HL-60/S4 treated with retinoic acid at 250 ng/mL for 4 days and 3 days (cell line): ENCODE measurements around the gene SERINC2.
"Not testable (repeated sequence)": the region's sequence is repeated elsewhere in the genome, so short reads cannot be mapped to it uniquely, and the experiment has no call there.

Source experiments
- in situ Hi-C: fragments of 300-500 bp; cut with MboI; formaldehyde crosslinking; loops from 2 replicates; pipeline ENCODE4 v1.7.0; 2022; ENCODE audit warnings: low sequenced_read_pairs

SERINC2 gene

GRCh38 chr1:31382379-31382989 lies 30.5 kb upstream of the SERINC2 start:
- in situ Hi-C loops, result no loop called here

GRCh38 chr1:31383967-31384366 lies 29.0 kb upstream of the SERINC2 start:
- in situ Hi-C loops, result no loop called here

- in situ Hi-C loops, result not testable (repeated sequence)
Observed at GRCh38 chr1:31386576-31387243, 26.3 kb upstream of the SERINC2 start.

- in situ Hi-C loops, result no loop called here
Observed at GRCh38 chr1:31387612-31388011, 25.4 kb upstream of the SERINC2 start.

- in situ Hi-C loops, result loop anchor here (10.0 kb wide), 1 partner anchor 165 kb away; no protein-coding TSS in a partner anchor
Observed at GRCh38 chr1:31389616-31390015, 23.4 kb upstream of the SERINC2 start.

GRCh38 chr1:31390071-31390470 lies 22.9 kb upstream of the SERINC2 start:
- in situ Hi-C loops, result loop anchor here (10.0 kb wide), 1 partner anchor 165 kb away; no protein-coding TSS in a partner anchor

- in situ Hi-C loops, result loop anchor here (10.0 kb wide), 1 partner anchor 161 kb away; no protein-coding TSS in a partner anchor
Observed at GRCh38 chr1:31393463-31393862, 19.6 kb upstream of the SERINC2 start.

- in situ Hi-C loops, result loop anchor here (10.0 kb wide), 1 partner anchor 160 kb away; no protein-coding TSS in a partner anchor
Observed at GRCh38 chr1:31394584-31395193, 18.3 kb upstream of the SERINC2 start.

- in situ Hi-C loops, result loop anchor here (10.0 kb wide), 1 partner anchor 158 kb away; no protein-coding TSS in a partner anchor
Observed at GRCh38 chr1:31396633-31397351, 16.2 kb upstream of the SERINC2 start.

- in situ Hi-C loops, result loop anchor here (10.0 kb wide), 1 partner anchor 157 kb away; no protein-coding TSS in a partner anchor
Observed at GRCh38 chr1:31397360-31398095, 15.5 kb upstream of the SERINC2 start.

GRCh38 chr1:31398246-31398645 lies 14.8 kb upstream of the SERINC2 start:
- in situ Hi-C loops, result loop anchor here (10.0 kb wide), 1 partner anchor 157 kb away; no protein-coding TSS in a partner anchor

GRCh38 chr1:31399976-31400375 lies 13.0 kb upstream of the SERINC2 start:
- in situ Hi-C loops, result loop anchor here (10.0 kb wide), 1 partner anchor 155 kb away; no protein-coding TSS in a partner anchor

- in situ Hi-C loops, result no loop called here
Observed at GRCh38 chr1:31400393-31400792, 12.6 kb upstream of the SERINC2 start.

- in situ Hi-C loops, result no loop called here
Observed at GRCh38 chr1:31401241-31401640, 11.8 kb upstream of the SERINC2 start.

- in situ Hi-C loops, result no loop called here
Observed at GRCh38 chr1:31405578-31406245, 7.3 kb upstream of the SERINC2 start.

- in situ Hi-C loops, result no loop called here
Observed at GRCh38 chr1:31407029-31407626, 5.9 kb upstream of the SERINC2 start.

GRCh38 chr1:31408788-31409318 lies 4.2 kb upstream of the SERINC2 start:
- in situ Hi-C loops, result no loop called here

- in situ Hi-C loops, result no loop called here
Observed at GRCh38 chr1:31409946-31410858, 2.8 kb upstream of the SERINC2 start.
